Measurements from ENCODE around the gene SRGAP3. TPM values are rescaled to one million over a fixed set of nuclear protein-coding genes. Genes with fewer than 3 reads are reported as not detected.

The SRGAP3 gene
- total and polyA plus RNA-seq, 2 experiments from 2014 or later = 0.89 to 1.7 TPM

- H3K4me2 ChIP-seq (ENCODE audit: unreplicated experiment) = peak overlapping the region; percentile 76
- no peaks in the 10 kb centered on the region for H3F3A ChIP-seq (ENCODE audit: insufficient read depth)
- peaks cover 1% of the 10 kb centered on the region; the same call in 1 of the 2 replicates for H3K4me1 ChIP-seq (ENCODE audit: insufficient read depth)
- H3K79me2 ChIP-seq (ENCODE audit: insufficient read depth) = peaks cover 5% of the 10 kb centered on the region; the same call in 1 of the 2 replicates
- H3K27ac ChIP-seq = no peak overlapping the region
- peak overlapping the region; percentile 59 for H3K9ac ChIP-seq
- peak overlapping the region; percentile 54 for H3K4me3 ChIP-seq
- no peaks in the 10 kb centered on the region for H4K20me1 ChIP-seq (ENCODE audit: insufficient read depth)
- no peaks in the 10 kb centered on the region; the same call in 1 of the 2 replicates for H3K36me3 ChIP-seq (ENCODE audit: low read depth)
- H3K9me2 ChIP-seq (ENCODE audit: insufficient read depth) = no peaks in the 10 kb centered on the region
- H3K9me3 ChIP-seq (ENCODE audit: low read depth) = no peaks in the 10 kb centered on the region
- H2AFZ ChIP-seq = peak overlapping the region; percentile 56
- TF ChIP-seq EZH2 (IDR thresholded peaks at IDR 0.05; ENCODE audit: insufficient read depth, poor library complexity, severe bottlenecking) (no peak), EZH2phosphoT487 (IDR thresholded peaks at IDR 0.05; ENCODE audit: insufficient read depth, low read depth) (no peak)
- H3K27me3 ChIP-seq (replicated peaks; ENCODE audit: insufficient read depth) = no peaks in the 10 kb centered on the region
- 65 to 67% methylated on average over 3 of the region's 3 CpGs for whole genome bisulfite sequencing, 2 experiments (ENCODE audit: low coverage in 1 of 2, low lambda C conversion rate in 2 of 2, missing lambda C conversion rate in 2 of 2)
- DNase-seq = peak; percentile 55
- in situ Hi-C loops (cut with MboI) = no loop called here
Measured at GRCh38 chr3:8931342-8931741, 318.1 kb downstream of the SRGAP3 start.

Small RNA genes lying within 50 kb of the gene (small RNA-seq; reads per million reads assigned to genes)
- gene RF00416 (ENCODE audit: low read depth, low replicate concordance) = not detected

Other genes with a start within 250 kb of the SRGAP3 start
- gene THUMPD3, start 113.4 kb upstream of the SRGAP3 start, total RNA-seq (2014; rRNA removed; shearing (Covaris generic)) = 38.9 and 41.7 TPM in 2 replicates
- 27.9 and 28.5 TPM in 2 replicates for gene THUMPD3, start 113.4 kb upstream of the SRGAP3 start, polyA plus RNA-seq (2016; fragmentation: Nextera tagmentation; extraction: Ambion mirVana)
- gene SETD5, start 148.0 kb upstream of the SRGAP3 start, total RNA-seq (2014; rRNA removed; shearing (Covaris generic)) = 45.0 and 62.0 TPM in 2 replicates
- 31.7 and 35.0 TPM in 2 replicates for gene SETD5, start 148.0 kb upstream of the SRGAP3 start, polyA plus RNA-seq (2016; fragmentation: Nextera tagmentation; extraction: Ambion mirVana)